ENCODE measurements around the gene SPECC1.

DNA sequence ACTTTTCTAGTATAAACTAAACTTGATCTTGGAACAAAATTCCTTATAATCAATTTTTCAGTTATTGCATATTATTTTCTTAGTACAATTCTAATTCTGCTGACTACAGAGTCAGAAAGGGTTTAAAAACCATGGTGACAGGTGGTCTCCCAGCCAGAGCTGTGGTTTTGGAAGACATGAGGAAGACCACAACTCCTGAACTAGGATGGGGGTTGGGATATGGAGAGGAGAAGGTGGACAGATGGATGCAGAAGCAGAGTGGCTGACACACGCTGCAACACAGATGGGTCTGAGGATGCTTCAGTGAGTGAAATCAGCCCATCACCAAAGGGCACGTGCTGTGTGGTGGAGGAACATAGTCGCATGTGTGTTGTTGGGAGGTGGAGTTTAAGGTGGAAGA is 270.5 kb downstream of the SPECC1 start:
- TF ChIP-seq MXI1 (IDR thresholded peaks at IDR 0.05; ENCODE audit: low read depth, low read length) (no peak), MYC (IDR thresholded peaks at IDR 0.05; ENCODE audit: insufficient read depth, insufficient read length, insufficient replicate concordance, low read length, severe bottlenecking) (no peak), RCOR1 (conservative IDR thresholded peaks at IDR 0.05; ENCODE audit: low read depth, low read length) (no peak), YY1 (IDR thresholded peaks at IDR 0.05; ENCODE audit: low read depth, low read length) (no peak), SP1 (IDR thresholded peaks at IDR 0.05; ENCODE audit: low read depth, low read length) (no peak)
- TF ChIP-seq, protein P1, sequence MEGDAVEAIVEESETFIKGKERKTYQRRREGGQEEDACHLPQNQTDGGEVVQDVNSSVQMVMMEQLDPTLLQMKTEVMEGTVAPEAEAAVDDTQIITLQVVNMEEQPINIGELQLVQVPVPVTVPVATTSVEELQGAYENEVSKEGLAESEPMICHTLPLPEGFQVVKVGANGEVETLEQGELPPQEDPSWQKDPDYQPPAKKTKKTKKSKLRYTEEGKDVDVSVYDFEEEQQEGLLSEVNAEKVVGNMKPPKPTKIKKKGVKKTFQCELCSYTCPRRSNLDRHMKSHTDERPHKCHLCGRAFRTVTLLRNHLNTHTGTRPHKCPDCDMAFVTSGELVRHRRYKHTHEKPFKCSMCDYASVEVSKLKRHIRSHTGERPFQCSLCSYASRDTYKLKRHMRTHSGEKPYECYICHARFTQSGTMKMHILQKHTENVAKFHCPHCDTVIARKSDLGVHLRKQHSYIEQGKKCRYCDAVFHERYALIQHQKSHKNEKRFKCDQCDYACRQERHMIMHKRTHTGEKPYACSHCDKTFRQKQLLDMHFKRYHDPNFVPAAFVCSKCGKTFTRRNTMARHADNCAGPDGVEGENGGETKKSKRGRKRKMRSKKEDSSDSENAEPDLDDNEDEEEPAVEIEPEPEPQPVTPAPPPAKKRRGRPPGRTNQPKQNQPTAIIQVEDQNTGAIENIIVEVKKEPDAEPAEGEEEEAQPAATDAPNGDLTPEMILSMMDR (IDR thresholded peaks at IDR 0.05 in 2 of 3, conservative IDR thresholded peaks at IDR 0.05 in 1 of 3; ENCODE audit: control insufficient read depth in 2 of 3, extremely low read depth in 1 of 3, insufficient read depth in 1 of 3, low read depth in 3 of 3, low read length in 3 of 3) = no peak
